Neural crest cell (in vitro differentiated cells): Measurements from ENCODE around the gene SMAD2. TPM values are rescaled to one million over a fixed set of nuclear protein-coding genes. Genes with fewer than 3 reads are reported as not detected.

Experiments used
- DNase-seq: peaks from one replicate; pipeline ENCODE4 v3.0.0; 2021; ENCODE audit warnings: low read depth, mixed read lengths, low spot score
- H3K27ac Mint-ChIP-seq: one replicate; pipeline ENCODE4 v1.8.0; 2021; ENCODE audit warnings: mild to moderate bottlenecking, mixed read lengths; ENCODE audit not compliant: unreplicated experiment
- H3K27me3 Mint-ChIP-seq: 2 replicates; pipeline ENCODE4 v1.8.0; 2021; ENCODE audit warnings: low read depth, mild to moderate bottlenecking, mixed read lengths
- H3K36me3 Mint-ChIP-seq: 2 replicates; pipeline ENCODE4 v1.8.0; 2021; ENCODE audit warnings: low read depth, mild to moderate bottlenecking, mixed read lengths
- H3K4me1 Mint-ChIP-seq: 2 replicates; pipeline ENCODE4 v1.8.0; 2021; ENCODE audit warnings: mixed read lengths
- H3K4me3 Mint-ChIP-seq: one replicate; pipeline ENCODE4 v1.8.0; 2021; ENCODE audit warnings: mild to moderate bottlenecking, mixed read lengths
- H3K9me3 Mint-ChIP-seq: 2 replicates; pipeline ENCODE4 v1.8.0; 2021; ENCODE audit warnings: mixed read lengths
- CTCF ChIP-seq: fragments of 200-600 bp; sonication (generic); conservative IDR thresholded peaks from 2 replicates; pipeline ENCODE4 v1.5.0; 2021; ENCODE audit warnings: antibody characterized with exemption, mild to moderate bottlenecking
- total RNA-seq: library from RNA; stranded (reverse); gene quantifications from 2 replicates; pipeline ENCODE4 v1.2.1, GENCODE V29; 2021

SMAD2 gene
- total RNA-seq, 1 donor from 2014 or later = 117 TPM

- Mint-ChIP-seq H3K27ac (peak overlapping the region; percentile 59), H3K4me1 (peaks cover 44% of the 10 kb centered on the region), H3K36me3 (no peaks in the 10 kb centered on the region), H3K27me3 (peaks cover 12% of the 10 kb centered on the region), H3K9me3 (no peaks in the 10 kb centered on the region), H3K4me3 (peak overlapping the region; percentile 85)
- TF ChIP-seq CTCF = peak; percentile 25
- DNase-seq = peak; percentile 10
These were observed 1.3 kb upstream of the SMAD2 start for GRCh38 chr18:47931718-47932103.

- Mint-ChIP-seq H3K9me3 (no peaks in the 10 kb centered on the region), H3K4me3 (peak overlapping the region; percentile 85), H3K36me3 (no peaks in the 10 kb centered on the region), H3K4me1 (peaks cover 50% of the 10 kb centered on the region), H3K27ac (peak overlapping the region; percentile 54), H3K27me3 (peaks cover 9% of the 10 kb centered on the region)
- no peak for TF ChIP-seq CTCF
- peak; percentile 84 for DNase-seq
These were observed 665 bp upstream of the SMAD2 start for GRCh38 chr18:47930931-47931717.

DNA sequence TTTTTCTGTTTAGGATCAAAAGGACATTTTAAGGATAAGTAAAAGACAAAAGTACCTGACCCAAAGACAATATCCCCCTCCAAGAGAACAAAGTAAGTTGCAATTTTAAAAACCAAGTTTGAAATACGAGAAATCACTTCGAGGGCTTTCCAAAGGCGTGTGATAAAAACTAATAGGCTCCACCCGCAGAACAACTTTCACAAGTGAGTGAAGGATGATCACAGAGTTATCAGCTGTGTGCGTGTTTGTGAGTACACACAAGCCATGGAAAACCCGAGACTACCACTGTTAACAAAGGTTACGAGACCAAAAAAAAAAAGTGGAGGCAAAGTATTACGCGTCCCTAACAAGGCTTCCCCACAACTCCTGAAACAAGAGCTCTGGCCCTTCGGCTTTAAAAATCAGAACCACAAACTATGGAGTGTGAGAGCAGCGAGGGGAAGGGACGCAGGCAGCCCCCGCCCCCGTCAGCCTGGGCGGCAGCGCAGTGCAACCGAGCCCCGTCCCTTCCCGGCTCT, 719 bp downstream of the SMAD2 start:
- Mint-ChIP-seq H3K9me3 (no peaks in the 10 kb centered on the region), H3K27me3 (peaks cover 6% of the 10 kb centered on the region), H3K36me3 (no peaks in the 10 kb centered on the region), H3K4me1 (peaks cover 55% of the 10 kb centered on the region), H3K4me3 (peak overlapping the region; percentile 95), H3K27ac (peak overlapping the region; percentile 68)
- TF ChIP-seq CTCF = no peak
- no peak for DNase-seq

DNA sequence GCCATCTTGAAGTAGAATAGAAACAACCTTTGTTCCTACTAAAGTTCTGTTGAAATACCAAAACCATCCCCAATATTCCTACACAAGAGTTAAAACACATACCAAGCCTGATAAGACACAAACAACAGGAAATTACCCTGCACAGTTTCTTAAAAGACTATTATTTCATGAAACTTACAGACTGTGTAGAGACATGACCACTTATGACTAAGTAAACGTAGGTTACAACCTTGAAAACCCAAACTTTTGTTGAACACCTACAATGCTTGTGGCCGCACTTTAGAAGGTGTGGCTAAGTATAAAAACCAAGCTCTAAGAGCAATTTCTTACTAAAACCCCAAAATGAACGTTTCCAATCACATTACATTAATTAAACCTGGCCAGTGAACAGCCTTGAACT, 2.0 kb downstream of the SMAD2 start:
- DNase-seq = no peak
- Mint-ChIP-seq H3K27me3 (no peaks in the 10 kb centered on the region), H3K4me1 (peaks cover 50% of the 10 kb centered on the region), H3K9me3 (no peaks in the 10 kb centered on the region), H3K36me3 (no peaks in the 10 kb centered on the region), H3K27ac (no peak overlapping the region), H3K4me3 (peak overlapping the region; percentile 95)
- TF ChIP-seq CTCF = no peak

- TF ChIP-seq CTCF = no peak
- DNase-seq = no peak
- no peaks in the 10 kb centered on the region for H3K36me3 Mint-ChIP-seq
- no peaks in the 10 kb centered on the region for H3K27me3 Mint-ChIP-seq
- no peaks in the 10 kb centered on the region for H3K9me3 Mint-ChIP-seq
- peak overlapping the region; percentile 54 for H3K4me3 Mint-ChIP-seq
- no peak overlapping the region for H3K27ac Mint-ChIP-seq
- H3K4me1 Mint-ChIP-seq = peaks cover 59% of the 10 kb centered on the region
These were observed 4.2 kb downstream of the SMAD2 start for GRCh38 chr18:47926101-47926850.
